Hepatocyte (in vitro differentiated cells): ENCODE measurements around the gene XYLT1.

Experiments used
- CTCF ChIP-seq: fragments of 200-600 bp; sonication (generic); IDR thresholded peaks from 2 replicates; pipeline ENCODE4 v1.5.1; 2016; ENCODE audit warnings: antibody characterized with exemption, mild to moderate bottlenecking; ENCODE audit not compliant: poor library complexity
- EZH2 ChIP-seq: fragments of 200-600 bp; sonication (generic); IDR thresholded peaks from 2 replicates; pipeline ENCODE4 v1.6.1; 2016; ENCODE audit warnings: antibody characterized with exemption, mild to moderate bottlenecking, borderline replicate concordance
- EZH2phosphoT487 ChIP-seq: fragments of 200-600 bp; sonication (generic); IDR thresholded peaks from one replicate; pipeline ENCODE4 v1.6.1; 2018; ENCODE audit warnings: antibody characterized with exemption, mild to moderate bottlenecking, low read depth, moderate library complexity; ENCODE audit not compliant: unreplicated experiment, severe bottlenecking

- no peak for TF ChIP-seq CTCF
- TF ChIP-seq EZH2, result no peak
- TF ChIP-seq EZH2phosphoT487, result no peak
Measured at GRCh38 chr16:17219991-17220390, 250.8 kb downstream of the XYLT1 start.
